BLaER1 treated with 17β-estradiol and CSF1 and Interleukin-3, amounts not matched to agents 10 nM and 100 nM (cell line): ENCODE results near the gene GRHPR.
"Not testable (repeated sequence)": the region's sequence is repeated elsewhere in the genome, so short reads cannot be mapped to it uniquely, and the experiment has no call there.

Experiments
- H3K27ac ChIP-seq, 11 experiments: shearing (Covaris generic); formaldehyde crosslinking; 2 replicates each; pipeline ENCODE4 v1.8.1; 2022
- H3K27me3 ChIP-seq, 11 experiments: shearing (Covaris generic); formaldehyde crosslinking; 2 replicates each; pipeline ENCODE4 v1.8.1; 2022
- H3K36me3 ChIP-seq, 11 experiments: shearing (Covaris generic); formaldehyde crosslinking; 2 replicates each; pipeline ENCODE4 v1.8.1; 2022
- H3K4me1 ChIP-seq, 10 experiments: shearing (Covaris generic); formaldehyde crosslinking; 2 replicates each; pipeline ENCODE4 v1.8.1; 2022
- H3K4me2 ChIP-seq, 11 experiments: shearing (Covaris generic); formaldehyde crosslinking; 2 replicates each; pipeline ENCODE4 v1.8.1; 2022
- H3K4me3 ChIP-seq, 10 experiments: shearing (Covaris generic); formaldehyde crosslinking; 2 replicates each; pipeline ENCODE4 v1.8.1; 2022
- H3K9ac ChIP-seq, 11 experiments: shearing (Covaris generic); formaldehyde crosslinking; 2 replicates each; pipeline ENCODE4 v1.8.1; 2022
- H3K9me3 ChIP-seq, 11 experiments: shearing (Covaris generic); formaldehyde crosslinking; replicated peaks in 1 of 11; 2 replicates each; pipeline ENCODE4 v1.8.1; 2022
- H4K20me1 ChIP-seq, 11 experiments: shearing (Covaris generic); formaldehyde crosslinking; 2 replicates each; pipeline ENCODE4 v1.8.1; 2022
- Cebpa-rat ChIP-seq, 11 experiments: shearing (Covaris generic); IDR thresholded peaks; 2 replicates each; pipeline ENCODE4 v1.8.1; 2022

The GRHPR gene

GRCh38 chr9:37424204-37424685 is 1.7 kb downstream of the GRHPR start:
- peaks cover 40 to 58% (median 48%) of the 10 kb centered on the region in 11 experiments for H3K36me3 ChIP-seq
- H3K4me1 ChIP-seq: peaks cover 29 to 47% (median 42%) of the 10 kb centered on the region in 10 experiments
- peak overlapping the region; percentile 28 to 92 (median 91); a peak in 16 of 22 replicates for H3K9ac ChIP-seq
- no peaks in the 10 kb centered on the region for H3K9me3 ChIP-seq
- peak overlapping the region in 7 of 10 experiments; percentile 4 to 93 (median 86); a peak in 7 of 20 replicates for H3K4me3 ChIP-seq
- TF ChIP-seq Cebpa-rat (IDR thresholded peaks at IDR 0.05): no peak
- peak overlapping the region in 2 of 11 experiments; percentile 7 to 31; a peak in 2 of 22 replicates for H3K27ac ChIP-seq
- peaks cover 19 to 50% (median 23%) of the 10 kb centered on the region in 11 experiments; a peak in 19 of 22 replicates for H4K20me1 ChIP-seq
- no peaks in the 10 kb centered on the region for H3K27me3 ChIP-seq
- H3K4me2 ChIP-seq: peak overlapping the region; percentile 90 to 99 (median 95)

GRCh38 chr9:37424686-37425297 is 2.3 kb downstream of the GRHPR start:
- peaks cover 19 to 55% (median 23%) of the 10 kb centered on the region in 11 experiments; a peak in 19 of 22 replicates for H4K20me1 ChIP-seq
- H3K4me1 ChIP-seq: peaks cover 29 to 42% (median 39%) of the 10 kb centered on the region in 10 experiments
- no peak for TF ChIP-seq Cebpa-rat (IDR thresholded peaks at IDR 0.05)
- peaks cover 45 to 63% (median 54%) of the 10 kb centered on the region in 11 experiments for H3K36me3 ChIP-seq
- peak overlapping the region in 8 of 11 experiments; percentile 16 to 92 (median 91); a peak in 11 of 22 replicates for H3K9ac ChIP-seq
- no peaks in the 10 kb centered on the region for H3K27me3 ChIP-seq
- H3K27ac ChIP-seq: peak overlapping the region in 2 of 11 experiments; percentile 7 to 31; a peak in 3 of 22 replicates
- no peaks in the 10 kb centered on the region for H3K9me3 ChIP-seq
- H3K4me2 ChIP-seq: peak overlapping the region; percentile 90 to 99 (median 95); a peak in 20 of 22 replicates
- H3K4me3 ChIP-seq: no peak overlapping the region; a peak in 1 of 20 replicates

- TF ChIP-seq Cebpa-rat (IDR thresholded peaks at IDR 0.05): no peak
- H3K4me2 ChIP-seq: peak overlapping the region in 6 of 11 experiments; percentile 11 to 98 (median 94); a peak in 4 of 22 replicates
- no peaks in the 10 kb centered on the region for H3K9me3 ChIP-seq
- peaks cover 19 to 60% (median 23%) of the 10 kb centered on the region in 11 experiments; a peak in 19 of 22 replicates for H4K20me1 ChIP-seq
- H3K4me3 ChIP-seq: no peak overlapping the region
- peak overlapping the region in 1 of 11 experiments; percentile 31; a peak in 1 of 22 replicates for H3K27ac ChIP-seq
- peaks cover 51 to 68% (median 59%) of the 10 kb centered on the region in 11 experiments for H3K36me3 ChIP-seq
- H3K27me3 ChIP-seq: no peaks in the 10 kb centered on the region
- H3K9ac ChIP-seq: peak overlapping the region in 7 of 11 experiments; percentile 14 to 92 (median 91); a peak in 6 of 22 replicates
- H3K4me1 ChIP-seq: peaks cover 29 to 42% (median 36%) of the 10 kb centered on the region in 10 experiments
Observed at GRCh38 chr9:37425298-37425752, 2.8 kb downstream of the GRHPR start.

- not testable (repeated sequence) for H3K9ac ChIP-seq, H3K4me3 ChIP-seq, H3K9me3 ChIP-seq, H3K4me2 ChIP-seq, H3K27ac ChIP-seq, H3K27me3 ChIP-seq
- Histone ChIP-seq H3K4me1 (peaks cover 36 to 50% (median 42%) of the 10 kb centered on the region in 10 experiments), H4K20me1 (peaks cover 19 to 67% (median 23%) of the 10 kb centered on the region in 11 experiments; a peak in 19 of 22 replicates), H3K36me3 (peaks cover 62 to 79% (median 68%) of the 10 kb centered on the region in 11 experiments)
Observed at GRCh38 chr9:37426431-37426830, 3.9 kb downstream of the GRHPR start.

DNA sequence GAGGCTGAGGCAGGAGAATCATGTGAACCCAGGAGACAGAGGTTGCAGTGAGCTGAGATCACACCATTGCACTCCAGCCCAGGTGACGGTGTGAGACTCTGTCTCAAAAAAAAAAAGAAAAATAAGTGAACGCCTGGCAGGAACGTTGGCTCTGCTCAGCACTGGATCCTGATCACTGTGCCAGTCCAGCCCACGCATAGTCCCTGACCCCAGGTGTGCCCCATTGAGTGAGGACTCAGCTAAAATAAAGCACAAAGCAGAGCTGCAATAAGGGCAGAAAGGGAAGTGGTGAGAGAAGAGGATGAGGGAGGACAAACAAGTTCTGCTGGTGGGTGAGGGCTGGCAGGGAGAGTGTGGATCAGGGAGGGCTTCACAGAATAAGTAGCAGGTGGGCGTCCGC is 4.3 kb downstream of the GRHPR start:
- peaks cover 19 to 71% (median 23%) of the 10 kb centered on the region in 11 experiments; a peak in 19 of 22 replicates for H4K20me1 ChIP-seq
- H3K27ac ChIP-seq: no peak overlapping the region
- H3K36me3 ChIP-seq: peaks cover 64 to 81% (median 72%) of the 10 kb centered on the region in 11 experiments

GRCh38 chr9:37428345-37428744 is 5.8 kb downstream of the GRHPR start:
- Histone ChIP-seq H3K9me3 (no peaks in the 10 kb centered on the region), H3K9ac (0 out of 22 replicates have a peak overlapping the region, but pooled peaks of 1 of the 11 experiments have one; percentile 11), H3K4me3 (no peak overlapping the region), H4K20me1 (peaks cover 19 to 84% (median 31%) of the 10 kb centered on the region in 11 experiments; a peak in 19 of 22 replicates), H3K27ac (no peak overlapping the region), H3K36me3 (peaks cover 65 to 87% (median 72%) of the 10 kb centered on the region in 11 experiments), H3K4me2 (no peak overlapping the region), H3K4me1 (peaks cover 43 to 60% (median 47%) of the 10 kb centered on the region in 10 experiments), H3K27me3 (no peaks in the 10 kb centered on the region)
- TF ChIP-seq Cebpa-rat (IDR thresholded peaks at IDR 0.05): no peak

More for the DNA sequence above, 4.3 kb downstream of the GRHPR start:
- no peaks in the 10 kb centered on the region for H3K27me3 ChIP-seq
- H3K9ac ChIP-seq: no peak overlapping the region; a peak in 2 of 22 replicates
- TF ChIP-seq Cebpa-rat (IDR thresholded peaks at IDR 0.05): no peak
- H3K4me1 ChIP-seq: peaks cover 36 to 52% (median 42%) of the 10 kb centered on the region in 10 experiments
- no peaks in the 10 kb centered on the region for H3K9me3 ChIP-seq
- H3K4me3 ChIP-seq: no peak overlapping the region
- H3K4me2 ChIP-seq: no peak overlapping the region

DNA sequence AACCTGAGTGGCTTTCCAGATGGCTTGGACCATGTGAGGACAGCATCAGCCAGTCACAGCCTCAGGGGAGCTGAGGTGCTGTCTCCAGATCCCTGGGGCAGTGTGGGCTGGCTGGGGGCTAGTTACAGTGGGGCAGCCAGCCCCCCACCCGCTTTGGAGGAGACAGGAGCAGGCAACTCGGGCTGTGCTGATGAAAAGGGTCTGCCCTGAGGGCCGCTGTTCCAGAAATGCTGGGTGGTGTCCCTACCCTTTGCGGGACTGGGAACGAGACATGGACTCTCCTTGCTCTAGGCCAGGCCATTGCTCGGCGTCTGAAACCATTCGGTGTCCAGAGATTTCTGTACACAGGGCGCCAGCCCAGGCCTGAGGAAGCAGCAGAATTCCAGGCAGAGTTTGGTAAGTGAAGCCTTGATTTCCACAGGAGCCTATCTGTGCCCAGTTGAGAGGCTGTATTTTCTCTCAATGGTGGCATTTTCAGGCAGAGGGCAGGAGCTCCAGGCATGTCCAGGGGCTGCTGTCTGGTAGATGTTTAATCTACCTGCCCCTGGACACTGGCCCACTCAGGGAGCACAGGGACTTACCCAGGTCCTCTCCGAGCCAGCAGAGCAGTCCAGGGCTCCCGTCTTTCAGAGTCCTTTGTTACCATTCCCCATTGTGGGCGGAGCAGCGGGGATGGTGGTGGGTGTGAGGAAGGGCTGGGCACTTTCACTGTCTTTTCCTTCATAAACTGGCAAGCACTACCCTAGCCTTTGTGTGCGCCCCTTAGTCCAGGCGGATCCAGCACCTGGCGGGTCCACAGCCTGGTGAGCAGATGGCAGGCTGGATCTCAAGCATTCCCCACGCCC is 7.2 kb downstream of the GRHPR start:
- Histone ChIP-seq H3K9ac (peak overlapping the region in 2 of 11 experiments; percentile 19 to 24; a peak in 1 of 22 replicates), H3K36me3 (peaks cover 76 to 90% (median 83%) of the 10 kb centered on the region in 11 experiments), H3K4me3 (no peak overlapping the region), H3K4me2 (no peak overlapping the region), H3K9me3 (no peaks in the 10 kb centered on the region), H3K27ac (peak overlapping the region in 2 of 11 experiments; percentile 4 to 70; a peak in 2 of 22 replicates), H3K27me3 (no peaks in the 10 kb centered on the region), H3K4me1 (peaks cover 33 to 56% (median 40%) of the 10 kb centered on the region in 10 experiments), H4K20me1 (peaks cover 10 to 83% (median 25%) of the 10 kb centered on the region in 11 experiments; a peak in 19 of 22 replicates)
- no peak for TF ChIP-seq Cebpa-rat (IDR thresholded peaks at IDR 0.05)
